ENCODE data around the gene PCDHGA11.
"Not testable (repeated sequence)": the region's sequence is repeated elsewhere in the genome, so short reads cannot be mapped to it uniquely, and the experiment has no call there.

Gene PCDHGA11

GRCh38 chr5:141403387-141403786 lies 17.5 kb upstream of the PCDHGA11 start:
- H3K27ac ChIP-seq (ENCODE audit: low read length) = no peak overlapping the region
- H3K4me3 ChIP-seq (ENCODE audit: low read depth in 1 of 2, low read length in 2 of 2) = peak overlapping the region; percentile 5 to 68
- peaks cover 55 to 79% of the 10 kb centered on the region in 2 donors for H3K9me3 ChIP-seq (ENCODE audit: control insufficient read depth in 1 of 2, low read length in 2 of 2)
- peaks cover 0 to 4% of the 10 kb centered on the region in 2 donors for H3K4me1 ChIP-seq (ENCODE audit: control insufficient read depth in 1 of 2, insufficient read depth in 2 of 2, low read length in 2 of 2)
- H3K36me3 ChIP-seq (ENCODE audit: control insufficient read depth in 1 of 2, insufficient read depth in 2 of 2, low read length in 2 of 2) = peaks cover 0 to 10% of the 10 kb centered on the region in 2 donors
- H3K27me3 ChIP-seq (ENCODE audit: low read depth, low read length) = no peaks in the 10 kb centered on the region

GRCh38 chr5:141407790-141408505 lies 12.9 kb upstream of the PCDHGA11 start, which contains the start of gene PCDHGB6:
Gene PCDHGB6, plus strand, starts transcription at chr5:141408021. Its CDS starts 182 bp downstream, at chr5:141408203.
- not testable (repeated sequence) for H3K4me1 ChIP-seq (ENCODE audit: control insufficient read depth in 1 of 2, insufficient read depth in 2 of 2, low read length in 2 of 2); H3K27ac ChIP-seq (ENCODE audit: low read length); H3K27me3 ChIP-seq (ENCODE audit: low read depth, low read length)
- Histone ChIP-seq H3K4me3 (ENCODE audit: low read depth in 1 of 2, low read length in 2 of 2) (peak within 1 kb of the TSS; percentile 1 to 70), H3K36me3 (ENCODE audit: control insufficient read depth in 1 of 2, insufficient read depth in 2 of 2, low read length in 2 of 2) (peaks cover 0 to 13% of the 10 kb centered on the region in 2 donors), H3K9me3 (ENCODE audit: control insufficient read depth in 1 of 2, low read length in 2 of 2) (peaks cover 59 to 79% of the 10 kb centered on the region in 2 donors)

GRCh38 chr5:141409598-141410306 lies 11.1 kb upstream of the PCDHGA11 start:
- Histone ChIP-seq H3K4me1 (ENCODE audit: control insufficient read depth in 1 of 2, insufficient read depth in 2 of 2, low read length in 2 of 2) (no peaks in the 10 kb centered on the region), H3K36me3 (ENCODE audit: control insufficient read depth in 1 of 2, insufficient read depth in 2 of 2, low read length in 2 of 2) (peaks cover 0 to 15% of the 10 kb centered on the region in 2 donors), H3K9me3 (ENCODE audit: control insufficient read depth in 1 of 2, low read length in 2 of 2) (peaks cover 55 to 78% of the 10 kb centered on the region in 2 donors), H3K4me3 (ENCODE audit: low read depth in 1 of 2, low read length in 2 of 2) (peak overlapping the region; percentile 21 to 70), H3K27ac (ENCODE audit: low read length) (no peak overlapping the region), H3K27me3 (ENCODE audit: low read depth, low read length) (no peaks in the 10 kb centered on the region)

GRCh38 chr5:141411575-141411974 lies 9.3 kb upstream of the PCDHGA11 start:
- peaks cover 0 to 14% of the 10 kb centered on the region in 2 donors for H3K36me3 ChIP-seq (ENCODE audit: control insufficient read depth in 1 of 2, insufficient read depth in 2 of 2, low read length in 2 of 2)
- peak overlapping the region; percentile 21 to 70 for H3K4me3 ChIP-seq (ENCODE audit: low read depth in 1 of 2, low read length in 2 of 2)
- peaks cover 50 to 76% of the 10 kb centered on the region in 2 donors for H3K9me3 ChIP-seq (ENCODE audit: control insufficient read depth in 1 of 2, low read length in 2 of 2)
- no peak overlapping the region for H3K27ac ChIP-seq (ENCODE audit: low read length)
- H3K27me3 ChIP-seq (ENCODE audit: low read depth, low read length) = no peaks in the 10 kb centered on the region
- H3K4me1 ChIP-seq (ENCODE audit: control insufficient read depth in 1 of 2, insufficient read depth in 2 of 2, low read length in 2 of 2) = no peaks in the 10 kb centered on the region

- Histone ChIP-seq H3K36me3 (ENCODE audit: control insufficient read depth in 1 of 2, insufficient read depth in 2 of 2, low read length in 2 of 2) (peaks cover 0 to 14% of the 10 kb centered on the region in 2 donors), H3K27me3 (ENCODE audit: low read depth, low read length) (no peaks in the 10 kb centered on the region), H3K9me3 (ENCODE audit: control insufficient read depth in 1 of 2, low read length in 2 of 2) (peaks cover 46 to 79% of the 10 kb centered on the region in 2 donors), H3K4me3 (ENCODE audit: low read depth in 1 of 2, low read length in 2 of 2) (peak within 1 kb of the TSS; percentile 55 to 70), H3K4me1 (ENCODE audit: control insufficient read depth in 1 of 2, insufficient read depth in 2 of 2, low read length in 2 of 2) (no peaks in the 10 kb centered on the region), H3K27ac (ENCODE audit: low read length) (no peak within 1 kb of the TSS)
Measured at GRCh38 chr5:141412854-141413539, 7.9 kb upstream of the PCDHGA11 start, which contains the start of gene PCDHGA10. Gene PCDHGA10, plus strand, starts transcription at chr5:141412987. Its CDS starts 189 bp downstream, at chr5:141413176.

- peaks cover 50 to 78% of the 10 kb centered on the region in 2 donors for H3K9me3 ChIP-seq (ENCODE audit: control insufficient read depth in 1 of 2, low read length in 2 of 2)
- H3K27me3 ChIP-seq (ENCODE audit: low read depth, low read length) = no peaks in the 10 kb centered on the region
- H3K4me3 ChIP-seq (ENCODE audit: low read depth in 1 of 2, low read length in 2 of 2) = peak overlapping the region; percentile 55 to 70
- no peaks in the 10 kb centered on the region for H3K4me1 ChIP-seq (ENCODE audit: control insufficient read depth in 1 of 2, insufficient read depth in 2 of 2, low read length in 2 of 2)
- peaks cover 0 to 14% of the 10 kb centered on the region in 2 donors for H3K36me3 ChIP-seq (ENCODE audit: control insufficient read depth in 1 of 2, insufficient read depth in 2 of 2, low read length in 2 of 2)
- no peak overlapping the region for H3K27ac ChIP-seq (ENCODE audit: low read length)
Measured at GRCh38 chr5:141413540-141414069, 7.2 kb upstream of the PCDHGA11 start.

- Histone ChIP-seq H3K36me3 (ENCODE audit: control insufficient read depth in 1 of 2, insufficient read depth in 2 of 2, low read length in 2 of 2) (peaks cover 0 to 17% of the 10 kb centered on the region in 2 donors), H3K4me3 (ENCODE audit: low read depth in 1 of 2, low read length in 2 of 2) (peak overlapping the region; percentile 17 to 70), H3K9me3 (ENCODE audit: control insufficient read depth in 1 of 2, low read length in 2 of 2) (peaks cover 49 to 78% of the 10 kb centered on the region in 2 donors)
- H3K27ac ChIP-seq (ENCODE audit: low read length); H3K4me1 ChIP-seq (ENCODE audit: control insufficient read depth in 1 of 2, insufficient read depth in 2 of 2, low read length in 2 of 2); H3K27me3 ChIP-seq (ENCODE audit: low read depth, low read length): not testable (repeated sequence)
Measured at GRCh38 chr5:141414548-141415274, 6.1 kb upstream of the PCDHGA11 start.

- not testable (repeated sequence) for H3K4me1 ChIP-seq (ENCODE audit: control insufficient read depth in 1 of 2, insufficient read depth in 2 of 2, low read length in 2 of 2); H3K27ac ChIP-seq (ENCODE audit: low read length); H3K27me3 ChIP-seq (ENCODE audit: low read depth, low read length)
- H3K36me3 ChIP-seq (ENCODE audit: control insufficient read depth in 1 of 2, insufficient read depth in 2 of 2, low read length in 2 of 2) = peaks cover 0 to 20% of the 10 kb centered on the region in 2 donors
- peak overlapping the region in 1 of 2 donors; percentile 70 for H3K4me3 ChIP-seq (ENCODE audit: low read depth in 1 of 2, low read length in 2 of 2)
- H3K9me3 ChIP-seq (ENCODE audit: control insufficient read depth in 1 of 2, low read length in 2 of 2) = peaks cover 50 to 77% of the 10 kb centered on the region in 2 donors
Measured at GRCh38 chr5:141415275-141415618, 5.6 kb upstream of the PCDHGA11 start.

GRCh38 chr5:141417494-141418172 lies 3.2 kb upstream of the PCDHGA11 start, which contains the start of gene PCDHGB7:
Gene PCDHGB7, plus strand, starts transcription at chr5:141417677. Its CDS starts 183 bp downstream, at chr5:141417860.
- Histone ChIP-seq H3K9me3 (ENCODE audit: control insufficient read depth in 1 of 2, low read length in 2 of 2) (peaks cover 61 to 84% of the 10 kb centered on the region in 2 donors), H3K4me1 (ENCODE audit: control insufficient read depth in 1 of 2, insufficient read depth in 2 of 2, low read length in 2 of 2) (peaks cover 0 to 20% of the 10 kb centered on the region in 2 donors), H3K36me3 (ENCODE audit: control insufficient read depth in 1 of 2, insufficient read depth in 2 of 2, low read length in 2 of 2) (peaks cover 0 to 14% of the 10 kb centered on the region in 2 donors), H3K4me3 (ENCODE audit: low read depth in 1 of 2, low read length in 2 of 2) (peak within 1 kb of the TSS; percentile 24 to 66)
- not testable (repeated sequence) for H3K27me3 ChIP-seq (ENCODE audit: low read depth, low read length); H3K27ac ChIP-seq (ENCODE audit: low read length)
